Stimulated activated naive CD4-positive, alpha-beta T cell treated with Interleukin-2 at 50 U/mL for 16 hours (primary cell): ENCODE data around the gene HOATZ.

Experiments used
- DNase-seq: peaks from one replicate; lab custom pipeline; 2025; lab: John Stamatoyannopoulos, UW

HOATZ gene

GRCh38 chr11:111514216-111515031, at the start of gene HOATZ:
HOATZ (plus strand) TSS chr11:111514778; CDS start chr11:111514785, 7 bp downstream.
- DNase-seq = no peak

GRCh38 chr11:111465400-111465799, 49.2 kb upstream of the HOATZ start:
- no peak for DNase-seq

- DNase-seq = no peak
Observed at GRCh38 chr11:111466615-111467014, 48.0 kb upstream of the HOATZ start.

GRCh38 chr11:111469200-111469599, 45.4 kb upstream of the HOATZ start:
- no peak for DNase-seq

GRCh38 chr11:111472228-111472627, 42.4 kb upstream of the HOATZ start:
- DNase-seq = no peak

GRCh38 chr11:111474432-111474831, 40.1 kb upstream of the HOATZ start:
- DNase-seq = no peak

GRCh38 chr11:111476366-111476765, 38.2 kb upstream of the HOATZ start:
- no peak for DNase-seq

- no peak for DNase-seq
Observed at GRCh38 chr11:111476956-111477355, 37.6 kb upstream of the HOATZ start.

GRCh38 chr11:111477898-111478297, 36.7 kb upstream of the HOATZ start:
- DNase-seq = no peak

GRCh38 chr11:111479666-111480065, 34.9 kb upstream of the HOATZ start:
- no peak for DNase-seq

GRCh38 chr11:111483431-111483830, 31.1 kb upstream of the HOATZ start:
- no peak for DNase-seq

GRCh38 chr11:111490496-111490895, 24.1 kb upstream of the HOATZ start:
- no peak for DNase-seq

- DNase-seq = no peak
Observed at GRCh38 chr11:111494040-111494439, 20.5 kb upstream of the HOATZ start.

- no peak for DNase-seq
Observed at GRCh38 chr11:111499483-111499882, 15.1 kb upstream of the HOATZ start.

- no peak for DNase-seq
Observed at GRCh38 chr11:111500481-111500880, 14.1 kb upstream of the HOATZ start.

GRCh38 chr11:111502611-111503010, 12.0 kb upstream of the HOATZ start:
- no peak for DNase-seq

GRCh38 chr11:111510311-111510710, 4.3 kb upstream of the HOATZ start:
- no peak for DNase-seq

- no peak for DNase-seq
Observed at GRCh38 chr11:111512296-111513239, 2.0 kb upstream of the HOATZ start, which contains the start of gene BTG4. BTG4 (minus strand) TSS chr11:111512386; CDS start chr11:111498776, 13,610 bp downstream.

- DNase-seq = no peak
Observed at GRCh38 chr11:111513240-111513605, 1.4 kb upstream of the HOATZ start.

- DNase-seq = no peak
Observed at GRCh38 chr11:111515591-111515990, 1.0 kb downstream of the HOATZ start.

GRCh38 chr11:111518668-111519067, 4.1 kb downstream of the HOATZ start:
- DNase-seq = no peak

- DNase-seq = no peak
Observed at GRCh38 chr11:111520560-111520959, 6.0 kb downstream of the HOATZ start.

- DNase-seq = no peak
Observed at GRCh38 chr11:111521135-111521534, 6.6 kb downstream of the HOATZ start.
